ENCODE measurements around the gene LPCAT3.
A peak's percentile ranks its signal among the peaks of the same experiment; 100 is the strongest.

The LPCAT3 gene

GRCh38 chr12:6952863-6953441, 65.3 kb downstream of the LPCAT3 start:
- no peak for TF ChIP-seq CTCF (IDR thresholded peaks at IDR 0.05; ENCODE audit: insufficient read depth, low read depth, low read length, missing control alignments)
- peak overlapping the region; percentile 76 for H3K4me3 ChIP-seq (ENCODE audit: low read depth, low read length)
- DNase-seq (ENCODE audit: low read depth), result no peak

DNA sequence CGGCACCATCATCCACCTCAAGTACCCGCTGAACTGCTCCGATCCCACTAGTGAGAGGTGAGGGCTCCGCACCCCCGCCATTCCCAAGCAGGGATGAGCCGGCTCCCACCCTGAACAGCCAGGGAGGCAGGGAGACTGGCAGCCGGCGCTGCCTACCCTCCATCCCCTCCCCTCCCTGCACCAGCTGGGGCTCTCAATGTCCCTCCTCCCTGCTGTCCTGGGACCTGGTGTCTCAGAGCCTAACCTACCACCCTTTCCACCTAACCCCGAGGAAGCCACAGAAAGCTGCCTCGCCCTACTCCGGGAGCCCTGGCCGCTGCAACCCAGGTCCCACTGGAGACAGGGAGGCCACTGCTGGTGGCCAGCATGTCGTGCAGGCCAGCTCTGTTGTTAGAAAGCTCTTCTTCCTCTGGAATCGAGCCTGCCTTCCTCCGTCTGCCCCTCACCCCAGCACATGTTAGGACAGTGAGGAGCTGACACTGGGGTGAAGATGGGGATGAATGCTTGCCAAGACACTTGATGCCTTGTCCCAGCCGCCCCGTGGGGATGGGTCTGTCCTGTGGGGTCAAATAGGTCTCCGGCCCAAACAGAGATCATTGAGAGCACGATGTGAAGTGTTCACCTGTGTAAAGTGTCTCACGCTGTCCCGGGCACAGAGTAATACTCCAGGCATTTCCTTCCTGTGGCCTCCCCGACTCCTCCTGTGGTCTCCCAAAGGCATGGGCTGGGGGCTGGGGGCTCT, 66.0 kb downstream of the LPCAT3 start:
- peak overlapping the region; percentile 76 for H3K4me3 ChIP-seq (ENCODE audit: low read depth, low read length)
- no peak for DNase-seq (ENCODE audit: low read depth)
- no peak for TF ChIP-seq CTCF (IDR thresholded peaks at IDR 0.05; ENCODE audit: insufficient read depth, low read depth, low read length, missing control alignments)

GRCh38 chr12:6951551-6952120, 66.6 kb downstream of the LPCAT3 start:
- no peak for TF ChIP-seq CTCF (IDR thresholded peaks at IDR 0.05; ENCODE audit: insufficient read depth, low read depth, low read length, missing control alignments)
- H3K4me3 ChIP-seq (ENCODE audit: low read depth, low read length), result peak overlapping the region; percentile 76
- DNase-seq (ENCODE audit: low read depth), result no peak

DNA sequence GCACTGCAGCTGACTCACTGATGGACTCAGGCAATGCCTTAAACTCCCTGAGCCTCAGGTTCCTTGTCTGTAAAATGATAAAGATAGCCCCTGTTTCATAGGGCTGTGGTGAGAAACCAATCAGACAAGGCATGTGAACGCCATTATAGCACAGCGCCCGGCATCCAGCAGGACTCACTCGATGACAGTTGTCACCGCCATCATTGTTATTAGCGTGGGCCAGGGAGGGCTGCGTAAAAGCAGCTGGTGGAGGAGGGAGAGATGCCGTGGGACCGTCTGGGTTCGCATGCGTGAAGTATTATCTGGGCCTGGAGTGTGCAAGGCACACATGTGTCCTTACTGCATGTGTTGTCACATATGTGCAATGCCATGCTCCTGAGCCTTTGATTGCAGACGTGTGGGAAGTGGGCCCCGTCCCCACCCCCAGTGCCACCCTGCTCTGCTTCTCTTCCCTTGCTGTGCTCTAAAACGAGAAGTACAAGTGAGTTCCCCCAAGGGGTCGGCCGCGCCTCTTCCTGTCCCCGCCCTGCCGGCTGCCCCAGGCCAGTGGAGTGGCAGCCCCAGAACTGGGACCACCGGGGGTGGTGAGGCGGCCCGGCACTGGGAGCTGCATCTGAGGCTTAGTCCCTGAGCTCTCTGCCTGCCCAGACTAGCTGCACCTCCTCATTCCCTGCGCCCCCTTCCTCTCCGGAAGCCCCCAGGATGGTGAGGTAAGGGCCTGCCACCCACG, 67.3 kb downstream of the LPCAT3 start, which contains the start of gene PTPN6:
TSS of gene PTPN6 (plus strand) at position 546 of the 730 bp plus-strand sequence. CDS start at position 703, 157 bp downstream.
- no peak for TF ChIP-seq CTCF (IDR thresholded peaks at IDR 0.05; ENCODE audit: insufficient read depth, low read depth, low read length, missing control alignments)
- DNase-seq (ENCODE audit: low read depth), result peak; percentile 89
- peak within 1 kb of the TSS; percentile 76 for H3K4me3 ChIP-seq (ENCODE audit: low read depth, low read length)

DNA sequence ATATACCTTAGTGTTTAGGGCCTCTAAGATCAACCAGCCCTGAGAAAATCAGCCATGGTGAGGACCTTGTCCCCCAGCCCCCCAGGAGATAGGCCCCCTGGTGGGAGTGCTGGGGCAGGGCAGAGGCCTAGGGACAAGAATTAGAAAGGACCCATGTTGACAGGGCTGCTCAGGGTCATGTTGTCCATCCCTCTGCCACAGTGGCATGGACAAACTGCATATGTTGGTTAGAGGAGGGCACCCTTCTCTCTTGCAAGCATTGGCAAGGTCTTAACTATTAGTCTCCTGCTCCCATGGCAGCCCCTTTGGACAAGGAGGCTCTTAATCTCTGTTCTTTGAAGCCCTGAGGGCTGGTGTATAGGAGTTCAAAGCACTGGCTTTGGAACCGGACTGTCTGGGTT, 67.9 kb downstream of the LPCAT3 start:
- peak; percentile 71 for DNase-seq (ENCODE audit: low read depth)
- H3K4me3 ChIP-seq (ENCODE audit: low read depth, low read length), result peak overlapping the region; percentile 76
- peak; percentile 61 for TF ChIP-seq CTCF (IDR thresholded peaks at IDR 0.05; ENCODE audit: insufficient read depth, low read depth, low read length, missing control alignments)

DNA sequence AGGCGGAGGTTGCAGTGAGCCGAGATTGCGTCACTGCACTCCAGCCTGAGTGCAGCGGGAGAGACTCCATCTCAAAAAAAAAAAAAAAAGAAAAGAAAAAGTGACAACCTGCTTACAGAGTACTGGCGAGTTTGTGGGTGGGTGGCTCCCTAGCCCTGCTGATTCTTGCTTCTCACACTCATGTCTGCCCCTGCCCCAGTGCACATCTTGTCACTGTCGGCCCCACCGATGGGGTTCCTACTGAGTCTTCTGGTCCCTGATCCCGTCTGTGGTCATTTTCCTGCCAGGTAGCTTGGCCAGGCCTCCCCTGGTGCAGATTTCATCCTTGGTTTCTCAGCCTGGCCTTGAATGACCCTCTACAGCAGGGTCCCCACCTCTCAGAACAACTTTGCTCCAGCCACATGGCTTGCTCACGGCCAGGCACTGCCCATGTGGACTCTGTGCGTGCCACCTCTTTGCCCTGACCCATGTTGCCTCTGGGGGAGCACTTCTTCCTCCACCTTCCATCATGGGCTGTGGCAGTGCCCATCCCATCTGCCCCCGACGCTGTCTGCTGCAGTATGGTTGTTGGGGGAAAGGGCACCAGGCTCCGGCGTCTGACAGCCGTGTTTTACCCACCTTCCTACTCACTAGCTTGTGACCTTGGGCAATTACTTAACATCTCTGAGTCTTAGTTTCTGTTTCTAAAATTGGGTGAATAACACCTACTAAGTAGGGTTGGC, 69.2 kb downstream of the LPCAT3 start:
- H3K4me3 ChIP-seq (ENCODE audit: low read depth, low read length), result peak overlapping the region; percentile 32
- peak; percentile 62 for DNase-seq (ENCODE audit: low read depth)
- TF ChIP-seq CTCF (IDR thresholded peaks at IDR 0.05; ENCODE audit: insufficient read depth, low read depth, low read length, missing control alignments), result peak; percentile 24

Measured in GM12865 (cell line).